Measurements from ENCODE around the gene BCO2.

The BCO2 gene

GRCh38 chr11:112216561-112217105, 41.3 kb downstream of the BCO2 start:
- DNase-seq (ENCODE audit: low spot score) = no peak

- DNase-seq (ENCODE audit: low spot score) = peak; percentile 59
These were observed 44.3 kb downstream of the BCO2 start for GRCh38 chr11:112219476-112220232.

GRCh38 chr11:112221274-112221835, 46.0 kb downstream of the BCO2 start:
- DNase-seq (ENCODE audit: low spot score) = no peak

GRCh38 chr11:112222303-112222702, 47.0 kb downstream of the BCO2 start:
- no peak for DNase-seq (ENCODE audit: low spot score)

GRCh38 chr11:112223121-112223520, 47.8 kb downstream of the BCO2 start:
- DNase-seq (ENCODE audit: low spot score) = no peak

GRCh38 chr11:112223754-112224532, 48.6 kb downstream of the BCO2 start:
- no peak for DNase-seq (ENCODE audit: low spot score)

GRCh38 chr11:112225753-112226061, 50.4 kb downstream of the BCO2 start:
- DNase-seq (ENCODE audit: low spot score) = no peak

- DNase-seq (ENCODE audit: low spot score) = peak; percentile 93
These were observed 50.9 kb downstream of the BCO2 start, which contains the start of gene PTS for GRCh38 chr11:112226062-112226830. PTS (plus strand) TSS chr11:112226428; CDS start chr11:112226444, 16 bp downstream.

GRCh38 chr11:112226831-112227401, 51.6 kb downstream of the BCO2 start:
- no peak for DNase-seq (ENCODE audit: low spot score)

- DNase-seq (ENCODE audit: low spot score) = no peak
These were observed 52.2 kb downstream of the BCO2 start for GRCh38 chr11:112227471-112227870.

- DNase-seq (ENCODE audit: low spot score) = no peak
These were observed 53.4 kb downstream of the BCO2 start for GRCh38 chr11:112228706-112229105.

GRCh38 chr11:112229159-112229558, 53.8 kb downstream of the BCO2 start:
- DNase-seq (ENCODE audit: low spot score) = no peak

GRCh38 chr11:112229746-112230433, 54.6 kb downstream of the BCO2 start:
- no peak for DNase-seq (ENCODE audit: low spot score)

- no peak for DNase-seq (ENCODE audit: low spot score)
These were observed 56.6 kb downstream of the BCO2 start for GRCh38 chr11:112231952-112232351.

GRCh38 chr11:112235750-112236390, 60.6 kb downstream of the BCO2 start:
- no peak for DNase-seq (ENCODE audit: low spot score)

- DNase-seq (ENCODE audit: low spot score) = no peak
These were observed 62.1 kb downstream of the BCO2 start for GRCh38 chr11:112237451-112237850.

- no peak for DNase-seq (ENCODE audit: low spot score)
These were observed 62.7 kb downstream of the BCO2 start for GRCh38 chr11:112238041-112238440.

- DNase-seq (ENCODE audit: low spot score) = no peak
These were observed 66.2 kb downstream of the BCO2 start for GRCh38 chr11:112241486-112241885.

GRCh38 chr11:112247201-112247600, 71.9 kb downstream of the BCO2 start:
- no peak for DNase-seq (ENCODE audit: low spot score)

- DNase-seq (ENCODE audit: low spot score) = no peak
These were observed 72.9 kb downstream of the BCO2 start for GRCh38 chr11:112248201-112248600.

All from HuH-7 (cell line).